PFSK-1 (cell line): ENCODE results near the gene FGGY.

ENCODE experiments used
- FOXP2 ChIP-seq: optimal IDR thresholded peaks from 2 replicates; pipeline ENCODE3; 2011; ENCODE audit warnings: borderline replicate concordance, control low read depth, inconsistent platforms; ENCODE audit not compliant: insufficient read depth; ENCODE audit errors: extremely low read length, extremely low read depth
- POLR2AphosphoS5 ChIP-seq: IDR thresholded peaks from 2 replicates; pipeline ENCODE4 v1.6.1; 2012; ENCODE audit warnings: low read depth, mild to moderate bottlenecking, control low read depth, low read length, moderate library complexity
- SIN3A ChIP-seq: IDR thresholded peaks from 2 replicates; pipeline ENCODE4 v1.6.1; 2012; ENCODE audit warnings: mild to moderate bottlenecking, low read length, moderate library complexity, borderline replicate concordance; ENCODE audit not compliant: insufficient read depth
- TAF1 ChIP-seq: IDR thresholded peaks from 2 replicates; pipeline ENCODE4 v1.6.1; 2012; ENCODE audit warnings: low read length, control low read depth, borderline replicate concordance; ENCODE audit not compliant: insufficient read depth
- TF ChIP-seq, protein P1 (sequence below), 2 experiments: IDR thresholded peaks; 2 replicates each; pipeline versions ENCODE4 v1.6.1 to v1.8.0; 2011 to 2012; ENCODE audit warnings: low read depth in 2 of 2, low read length in 2 of 2, control low read depth in 1 of 2, inconsistent platforms in 1 of 2, mild to moderate bottlenecking in 1 of 2, moderate library complexity in 1 of 2; ENCODE audit not compliant: insufficient read depth in 1 of 2

The FGGY gene

DNA sequence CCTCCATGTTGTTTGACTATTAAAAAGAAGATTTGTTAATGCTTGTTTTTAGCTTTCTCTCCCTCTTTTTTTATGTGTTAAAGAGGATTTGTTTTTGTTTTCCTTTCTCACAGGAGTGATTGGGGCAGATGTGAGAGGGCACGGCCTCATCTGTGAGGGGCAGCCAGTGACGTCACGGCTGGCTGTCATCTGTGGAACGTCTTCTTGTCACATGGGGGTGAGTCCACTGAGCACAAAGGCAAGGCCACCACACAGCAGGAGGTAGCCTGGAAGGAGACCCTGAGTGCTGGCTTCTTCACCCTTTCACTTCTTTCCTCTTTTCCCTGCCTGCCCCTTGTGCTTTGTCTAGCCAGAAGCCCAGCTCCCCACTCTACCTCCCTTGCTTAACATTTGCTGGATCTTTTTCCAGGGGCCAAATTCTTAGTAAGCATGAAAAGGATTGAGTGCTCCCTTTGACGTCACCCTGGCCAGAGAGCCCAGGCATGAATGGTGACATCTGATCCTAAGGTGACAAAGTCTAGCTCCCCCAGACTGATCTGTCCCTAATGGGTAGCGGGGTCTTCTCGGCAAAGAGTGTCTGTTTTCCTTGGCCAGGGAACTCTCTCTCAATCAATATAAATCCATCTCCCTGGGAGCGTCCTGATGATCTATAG is 257.2 kb downstream of the FGGY start:
- no peak for TF ChIP-seq SIN3A
- no peak for TF ChIP-seq POLR2AphosphoS5
- TF ChIP-seq, protein P1, sequence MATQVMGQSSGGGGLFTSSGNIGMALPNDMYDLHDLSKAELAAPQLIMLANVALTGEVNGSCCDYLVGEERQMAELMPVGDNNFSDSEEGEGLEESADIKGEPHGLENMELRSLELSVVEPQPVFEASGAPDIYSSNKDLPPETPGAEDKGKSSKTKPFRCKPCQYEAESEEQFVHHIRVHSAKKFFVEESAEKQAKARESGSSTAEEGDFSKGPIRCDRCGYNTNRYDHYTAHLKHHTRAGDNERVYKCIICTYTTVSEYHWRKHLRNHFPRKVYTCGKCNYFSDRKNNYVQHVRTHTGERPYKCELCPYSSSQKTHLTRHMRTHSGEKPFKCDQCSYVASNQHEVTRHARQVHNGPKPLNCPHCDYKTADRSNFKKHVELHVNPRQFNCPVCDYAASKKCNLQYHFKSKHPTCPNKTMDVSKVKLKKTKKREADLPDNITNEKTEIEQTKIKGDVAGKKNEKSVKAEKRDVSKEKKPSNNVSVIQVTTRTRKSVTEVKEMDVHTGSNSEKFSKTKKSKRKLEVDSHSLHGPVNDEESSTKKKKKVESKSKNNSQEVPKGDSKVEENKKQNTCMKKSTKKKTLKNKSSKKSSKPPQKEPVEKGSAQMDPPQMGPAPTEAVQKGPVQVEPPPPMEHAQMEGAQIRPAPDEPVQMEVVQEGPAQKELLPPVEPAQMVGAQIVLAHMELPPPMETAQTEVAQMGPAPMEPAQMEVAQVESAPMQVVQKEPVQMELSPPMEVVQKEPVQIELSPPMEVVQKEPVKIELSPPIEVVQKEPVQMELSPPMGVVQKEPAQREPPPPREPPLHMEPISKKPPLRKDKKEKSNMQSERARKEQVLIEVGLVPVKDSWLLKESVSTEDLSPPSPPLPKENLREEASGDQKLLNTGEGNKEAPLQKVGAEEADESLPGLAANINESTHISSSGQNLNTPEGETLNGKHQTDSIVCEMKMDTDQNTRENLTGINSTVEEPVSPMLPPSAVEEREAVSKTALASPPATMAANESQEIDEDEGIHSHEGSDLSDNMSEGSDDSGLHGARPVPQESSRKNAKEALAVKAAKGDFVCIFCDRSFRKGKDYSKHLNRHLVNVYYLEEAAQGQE (IDR thresholded peaks at IDR 0.05; ENCODE audit: insufficient read depth in 1 of 2, low read depth in 2 of 2, low read length in 2 of 2) = no peak
- TF ChIP-seq TAF1 = no peak
- TF ChIP-seq FOXP2 = no peak

DNA sequence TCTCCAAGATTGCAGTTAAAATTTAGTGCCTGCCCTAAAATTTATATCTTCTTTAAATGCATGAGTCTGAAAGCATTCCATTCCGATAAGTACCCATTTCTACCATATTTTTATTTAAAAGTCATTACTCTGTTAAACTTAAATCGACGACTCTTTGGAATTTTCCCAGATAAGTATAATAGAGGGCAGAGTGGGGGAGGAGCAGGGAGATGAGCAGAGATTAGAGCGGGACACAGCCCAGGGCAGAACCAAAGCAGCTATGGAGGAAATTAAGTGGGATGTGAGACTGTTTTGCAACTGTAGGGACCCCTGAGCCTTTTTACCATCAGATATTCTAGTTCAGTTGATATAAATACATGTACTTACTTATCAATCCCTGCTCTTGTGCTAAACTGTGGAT is 257.9 kb downstream of the FGGY start:
- no peak for TF ChIP-seq TAF1
- TF ChIP-seq POLR2AphosphoS5 = no peak
- no peak for TF ChIP-seq SIN3A
- TF ChIP-seq, protein P1 (IDR thresholded peaks at IDR 0.05; ENCODE audit: insufficient read depth in 1 of 2, low read depth in 2 of 2, low read length in 2 of 2) = no peak
- TF ChIP-seq FOXP2 = no peak

DNA sequence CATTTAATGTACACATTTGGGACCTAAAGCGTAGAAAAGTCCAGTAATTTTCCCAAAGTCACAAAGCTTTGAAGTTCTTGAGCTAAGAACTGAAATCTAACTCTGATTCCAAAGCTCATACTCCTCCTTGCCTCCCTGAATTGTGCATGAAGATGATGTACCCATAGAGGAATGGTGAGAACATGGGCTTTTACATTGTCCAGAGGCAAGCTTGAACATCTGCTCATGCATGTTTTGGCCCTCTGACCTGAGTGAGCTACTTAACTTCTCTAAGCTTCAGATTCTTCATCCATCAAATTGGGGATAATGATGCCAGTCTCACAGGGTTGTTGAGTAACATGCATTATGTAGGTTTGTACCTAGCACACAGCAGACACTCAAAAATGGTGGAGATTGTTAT is 259.5 kb downstream of the FGGY start:
- no peak for TF ChIP-seq SIN3A

DNA sequence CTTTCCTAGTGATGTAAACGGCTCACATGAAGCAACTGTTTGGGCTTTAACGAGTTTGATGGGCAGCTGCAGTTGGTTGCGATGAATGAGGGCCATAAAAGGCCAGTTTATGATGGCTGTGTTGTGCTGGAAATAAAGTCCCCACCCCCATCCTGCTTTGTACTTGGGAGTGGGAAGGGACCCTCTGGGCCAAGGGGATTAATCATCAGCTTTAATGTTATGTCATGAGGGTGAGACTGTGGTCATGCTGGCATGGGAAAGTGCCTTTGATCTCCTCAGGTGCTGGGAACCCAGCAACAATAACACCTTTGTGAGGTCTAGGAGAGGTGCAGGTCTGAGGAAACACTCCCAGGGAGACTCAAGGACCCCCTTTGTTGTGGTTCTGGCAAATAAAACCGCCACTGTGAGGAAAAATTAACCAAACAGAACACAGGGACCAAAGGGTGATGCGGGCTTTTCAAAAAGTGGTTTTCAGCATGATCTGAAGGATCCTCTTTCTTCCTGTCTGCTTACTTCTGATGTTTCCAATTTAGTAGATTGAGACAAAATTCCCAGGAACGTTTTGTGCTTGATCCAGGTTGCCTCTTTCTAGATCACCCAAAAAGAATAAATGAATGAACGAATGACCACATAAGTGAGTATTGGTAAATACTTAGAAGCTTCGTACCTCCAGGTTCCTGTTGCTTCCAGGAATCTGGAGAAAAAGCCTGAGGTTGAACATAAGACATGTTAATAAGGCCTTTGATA is 260.1 kb downstream of the FGGY start:
- TF ChIP-seq, protein P1 (IDR thresholded peaks at IDR 0.05; ENCODE audit: insufficient read depth in 1 of 2, low read depth in 2 of 2, low read length in 2 of 2) = no peak
- TF ChIP-seq SIN3A (no peak), FOXP2 (no peak), POLR2AphosphoS5 (no peak), TAF1 (no peak)

DNA sequence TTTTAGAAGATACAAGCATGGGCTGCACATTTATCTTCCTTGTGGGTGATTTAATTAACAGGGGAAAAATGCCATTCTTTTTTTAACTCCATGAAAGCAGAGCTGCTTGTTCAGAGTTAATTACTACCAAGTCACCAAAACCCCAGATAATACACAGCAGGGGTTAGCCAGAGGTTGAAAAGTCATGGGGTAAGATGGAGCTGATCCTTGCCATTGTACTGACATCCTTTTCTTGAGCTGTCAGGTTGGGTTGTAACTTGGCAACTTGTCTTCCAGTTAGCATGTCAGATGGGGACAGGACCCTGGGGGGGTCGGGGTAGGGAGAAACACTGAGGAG is 260.6 kb downstream of the FGGY start:
- no peak for TF ChIP-seq POLR2AphosphoS5

DNA sequence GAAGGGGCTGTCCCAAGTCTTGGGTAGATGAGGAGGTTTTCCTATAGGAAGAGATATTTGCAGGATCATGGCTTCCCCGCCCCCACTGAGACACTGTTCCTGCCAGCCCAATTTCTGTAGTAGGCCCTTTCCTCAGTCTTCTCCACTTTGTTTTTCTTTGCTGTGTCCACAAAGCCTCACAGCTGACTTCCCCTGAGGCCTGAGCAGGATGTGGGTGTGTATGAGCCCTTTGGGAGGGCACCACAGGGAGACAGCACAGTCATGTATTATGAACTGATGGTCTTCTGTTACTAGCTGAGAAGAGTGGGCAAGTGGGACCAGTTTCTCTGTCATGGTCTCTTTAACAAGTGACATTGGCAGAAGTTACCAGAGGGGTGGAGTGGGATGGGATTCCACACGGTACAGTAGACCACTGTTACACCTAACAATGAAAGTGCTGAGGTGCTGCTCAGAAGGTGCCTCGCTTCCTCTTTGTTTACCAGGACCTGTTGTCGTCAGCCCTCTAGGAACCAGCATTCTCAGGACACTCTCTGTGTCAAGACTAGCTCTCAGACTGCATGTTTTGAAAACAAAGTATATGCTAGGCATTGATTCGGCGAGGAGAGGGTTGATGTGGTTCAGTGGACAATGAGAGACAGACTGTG is 264.0 kb downstream of the FGGY start:
- no peak for TF ChIP-seq POLR2AphosphoS5
- no peak for TF ChIP-seq FOXP2
- TF ChIP-seq, protein P1 (IDR thresholded peaks at IDR 0.05; ENCODE audit: insufficient read depth in 1 of 2, low read depth in 2 of 2, low read length in 2 of 2) = no peak
- no peak for TF ChIP-seq SIN3A
- TF ChIP-seq TAF1 = no peak
